H1 (cell line): Measurements from ENCODE around the gene CEP72. TPM values are rescaled to one million over a fixed set of nuclear protein-coding genes. Genes with fewer than 3 reads are reported as not detected.

Source experiments
- CTCF ChIA-PET: fragments of 300-600 bp; sonication (Branson Sonifier 250); formaldehyde crosslinking; loops from one replicate; lab custom pipeline; 2021; ENCODE audit not compliant: partially characterized antibody; lab: Charles Lee
- POLR2A ChIA-PET: fragments of 300-600 bp; sonication (Branson Sonifier 250); formaldehyde crosslinking; loops from one replicate; lab custom pipeline; 2021; ENCODE audit warnings: inconsistent platforms; ENCODE audit not compliant: partially characterized antibody; lab: Charles Lee
- DNase-seq, 2 experiments: peaks; one replicate each; pipeline versions ENCODE4 v3.0.0 to v3.0.0-alpha.2; 2010 to 2022; ENCODE audit warnings: low spot score in 2 of 2, low read depth in 1 of 2, mixed read lengths in 1 of 2
- FAIRE-seq: peaks from 2 replicates; lab custom pipeline; 2011; peaks lifted over from hg19 to GRCh38; lab: Jason Lieb, UNC
- H2AFZ ChIP-seq: 2 replicates; pipeline ENCODE4 v1.8.1; 2012; ENCODE audit warnings: low read length, inconsistent platforms
- H2AK5ac ChIP-seq: 2 replicates; pipeline ENCODE4 v1.6.1; 2013; ENCODE audit warnings: low read depth, low read length
- H2BK120ac ChIP-seq: replicated peaks from 2 replicates; pipeline ENCODE3; 2013; ENCODE audit warnings: low read depth, low read length, inconsistent platforms
- H2BK12ac ChIP-seq: 2 replicates; pipeline ENCODE4 v1.6.1; 2013; ENCODE audit warnings: low read depth, low read length
- H2BK15ac ChIP-seq: 2 replicates; pipeline ENCODE4 v1.6.1; 2013; ENCODE audit warnings: low read length
- H2BK20ac ChIP-seq: 2 replicates; pipeline ENCODE4 v1.6.1; 2013; ENCODE audit warnings: low read length
- H2BK5ac ChIP-seq: 2 replicates; pipeline ENCODE4 v1.6.1; 2013; ENCODE audit warnings: low read depth, low read length
- H3K14ac ChIP-seq: 2 replicates; pipeline ENCODE4 v1.6.1; 2013; ENCODE audit warnings: inconsistent platforms; ENCODE audit not compliant: insufficient read length
- H3K18ac ChIP-seq: 2 replicates; pipeline ENCODE4 v1.6.1; 2013; ENCODE audit warnings: low read length; ENCODE audit errors: extremely low read depth
- H3K23ac ChIP-seq: 2 replicates; pipeline ENCODE4 v1.6.1; 2013; ENCODE audit warnings: inconsistent platforms; ENCODE audit not compliant: insufficient read length
- H3K23me2 ChIP-seq: 2 replicates; pipeline ENCODE4 v1.6.1; 2013; ENCODE audit warnings: low read depth, low read length
- H3K27ac ChIP-seq: 2 replicates; pipeline ENCODE4 v1.6.1; 2011; ENCODE audit warnings: low read depth, low read length, inconsistent platforms
- H3K27me3 ChIP-seq, 4 experiments: replicated peaks in 1 of 4; 1 replicate in 1 of 4; 2 replicates in 3 of 4; pipeline versions ENCODE4 v1.6.1 to v1.8.1; 2011 to 2013; ENCODE audit warnings: low read length in 3 of 4, mild to moderate bottlenecking in 3 of 4, inconsistent platforms in 2 of 4, mixed read lengths in 2 of 4, moderate library complexity in 1 of 4; ENCODE audit not compliant: control insufficient read depth in 3 of 4, insufficient read depth in 3 of 4; ENCODE audit errors: extremely low read depth in 1 of 4
- H3K36me3 ChIP-seq, 4 experiments: 2 replicates each; pipeline versions ENCODE4 v1.6.1 to v1.8.1; 2011 to 2013; ENCODE audit warnings: mild to moderate bottlenecking in 4 of 4, low read length in 3 of 4, moderate library complexity in 2 of 4, control low read depth in 1 of 4, inconsistent platforms in 1 of 4; ENCODE audit not compliant: insufficient read depth in 4 of 4, control insufficient read depth in 2 of 4
- H3K4ac ChIP-seq: replicated peaks from 2 replicates; pipeline ENCODE3; 2013; ENCODE audit warnings: low read length, low read depth, mixed read lengths, inconsistent platforms; ENCODE audit not compliant: insufficient read length
- H3K4me1 ChIP-seq, 4 experiments: replicated peaks in 1 of 4; 1 replicate in 1 of 4; 2 replicates in 3 of 4; pipeline versions ENCODE4 v1.6.1 to v1.8.1; 2011 to 2013; ENCODE audit warnings: low read length in 3 of 4, inconsistent platforms in 2 of 4, mixed read lengths in 1 of 4; ENCODE audit not compliant: insufficient read depth in 4 of 4, control insufficient read depth in 3 of 4
- H3K4me2 ChIP-seq, 2 experiments: 2 replicates each; pipeline versions ENCODE4 v1.6.1 to v1.8.1; 2011 to 2013; ENCODE audit warnings: low read depth in 2 of 2, low read length in 2 of 2, control low read depth in 1 of 2, inconsistent platforms in 1 of 2, mild to moderate bottlenecking in 1 of 2; ENCODE audit not compliant: insufficient read depth in 1 of 2
- H3K4me3 ChIP-seq, 4 experiments: fragments of 200-600, 300-600 bp in 1 of 4; sonication (generic), shearing (Covaris generic), sonication (Bioruptor Twin) in 1 of 4; 2 replicates each; pipeline versions ENCODE4 v1.5.1 to v1.8.1; 2011 to 2016; ENCODE audit warnings: low read length in 4 of 4, low read depth in 3 of 4, control low read depth in 2 of 4, inconsistent platforms in 2 of 4, mild to moderate bottlenecking in 2 of 4, mixed read lengths in 1 of 4, moderate library complexity in 1 of 4; ENCODE audit not compliant: insufficient read depth in 2 of 4; ENCODE audit errors: extremely low read depth in 1 of 4
- H3K56ac ChIP-seq: replicated peaks from 2 replicates; pipeline ENCODE3; 2013; ENCODE audit warnings: low read depth, mild to moderate bottlenecking, mixed read lengths, low read length, inconsistent platforms; ENCODE audit not compliant: insufficient read length
- H3K79me1 ChIP-seq: 2 replicates; pipeline ENCODE4 v1.6.1; 2013; ENCODE audit warnings: low read depth, low read length, control low read depth
- H3K79me2 ChIP-seq, 2 experiments: 2 replicates each; pipeline versions ENCODE4 v1.6.1 to v1.8.1; 2012 to 2013; ENCODE audit warnings: low read length in 2 of 2, mild to moderate bottlenecking in 2 of 2, inconsistent platforms in 1 of 2; ENCODE audit not compliant: insufficient read depth in 2 of 2, control insufficient read depth in 1 of 2
- H3K9ac ChIP-seq, 4 experiments: replicated peaks in 1 of 4; 1 replicate in 1 of 4; 2 replicates in 3 of 4; pipeline versions ENCODE4 v1.6.1 to v1.8.1; 2011 to 2013; ENCODE audit warnings: low read depth in 3 of 4, low read length in 3 of 4, control low read depth in 2 of 4, mild to moderate bottlenecking in 2 of 4, moderate library complexity in 2 of 4, inconsistent platforms in 1 of 4; ENCODE audit errors: extremely low read depth in 1 of 4
- H3K9me3 ChIP-seq, 2 experiments: 2 replicates each; pipeline versions ENCODE4 v1.6.1 to v1.8.1; 2012 to 2013; ENCODE audit warnings: mild to moderate bottlenecking in 2 of 2, moderate library complexity in 2 of 2, control low read depth in 1 of 2, inconsistent platforms in 1 of 2, low read depth in 1 of 2, low read length in 1 of 2, mixed read lengths in 1 of 2; ENCODE audit not compliant: insufficient read depth in 2 of 2
- H4K20me1 ChIP-seq, 2 experiments: replicated peaks in 1 of 2; 2 replicates each; pipeline versions ENCODE3 to v1.8.1; 2011 to 2013; ENCODE audit warnings: inconsistent platforms in 2 of 2, low read length in 2 of 2, mild to moderate bottlenecking in 1 of 2; ENCODE audit not compliant: insufficient read depth in 2 of 2, control insufficient read depth in 1 of 2
- H4K5ac ChIP-seq: 2 replicates; pipeline ENCODE4 v1.6.1; 2013; ENCODE audit warnings: low read length, low read depth, mixed read lengths, inconsistent platforms; ENCODE audit not compliant: insufficient read length
- H4K8ac ChIP-seq: 2 replicates; pipeline ENCODE4 v1.8.0; 2013; ENCODE audit warnings: mild to moderate bottlenecking, moderate library complexity, low read length, inconsistent platforms; ENCODE audit not compliant: insufficient read depth; ENCODE audit errors: extremely low read depth
- H4K91ac ChIP-seq: replicated peaks from 2 replicates; pipeline ENCODE3; 2013; ENCODE audit warnings: low read length, mixed read lengths, inconsistent platforms; ENCODE audit not compliant: insufficient read length
- EP300 ChIP-seq, 2 experiments: IDR thresholded peaks; 1 replicate in 1 of 2; 2 replicates in 1 of 2; pipeline ENCODE4 v1.6.1; 2011 to 2012; ENCODE audit warnings: low read depth in 2 of 2, low read length in 2 of 2, mild to moderate bottlenecking in 2 of 2, borderline replicate concordance in 1 of 2, inconsistent platforms in 1 of 2, moderate library complexity in 1 of 2
- EZH2 ChIP-seq: fragments of 200-600 bp; sonication (generic); IDR thresholded peaks from 2 replicates; pipeline ENCODE4 v1.7.1; 2012; ENCODE audit warnings: low read depth, mild to moderate bottlenecking, moderate library complexity, low read length, inconsistent platforms; ENCODE audit not compliant: severe bottlenecking
- KDM5A ChIP-seq: fragments of 200-600 bp; IDR thresholded peaks from 2 replicates; pipeline ENCODE4 v1.7.1; 2012; ENCODE audit warnings: mild to moderate bottlenecking, low read length, inconsistent platforms, mixed read lengths
- SIN3A ChIP-seq, 2 experiments: IDR thresholded peaks in 1 of 2; conservative IDR thresholded peaks in 1 of 2; 2 replicates each; pipeline ENCODE4 v1.6.1; 2011 to 2012; ENCODE audit warnings: low read length in 2 of 2, improper control_type of control experiment in 1 of 2, low read depth in 1 of 2, mild to moderate bottlenecking in 1 of 2
- SP4 ChIP-seq: IDR thresholded peaks from 2 replicates; pipeline ENCODE4 v1.6.1; 2012; ENCODE audit warnings: low read length, inconsistent platforms
- ZNF274 ChIP-seq: IDR thresholded peaks from 2 replicates; pipeline ENCODE4 v1.7.0; 2012; ENCODE audit warnings: low read length, borderline replicate concordance; ENCODE audit errors: extremely low read depth
- WGBS, 2 experiments: shearing (Covaris generic) in 1 of 2; methylation state at CpG; one replicate each; pipeline versions ENCODE4 v1.1.6 to v1.1.7; 2013 to 2015; ENCODE audit warnings: low lambda C conversion rate in 2 of 2, mixed read lengths in 2 of 2, inconsistent platforms in 1 of 2, low coverage in 1 of 2, missing lambda C conversion rate in 1 of 2; ENCODE audit not compliant: insufficient replicate concordance in 2 of 2, insufficient coverage in 1 of 2, insufficient read length in 1 of 2; ENCODE audit errors: extremely low coverage in 1 of 2, missing lambda C conversion rate in 1 of 2; 5-methylcytosine and 5-hydroxymethylcytosine counted together
- polyA plus RNA-seq, 7 experiments: library from polyadenylated mRNA; depleted of rRNA in 3 of 7; stranded (reverse) in 5 of 7; unstranded in 2 of 7; fragments of >200 nt in 5 of 7; fragments of 200-250 nt in 2 of 7; gene quantifications; 1 replicate in 5 of 7; 2 replicates in 1 of 7; 4 replicates in 1 of 7; pipeline versions ENCODE4 v1.2.1 to v1.2.3, GENCODE V29; 2011 to 2013; ENCODE audit warnings: missing spikeins in 2 of 7, mixed read lengths in 2 of 7
- total RNA-seq: library from RNA; stranded (reverse); fragmentation: NEBNext Ultra II Directional; extraction: Animal tissue kit (Norgen Biotek cat#: 25700); gene quantifications from 2 replicates; pipeline ENCODE4 v1.2.1, GENCODE V29; 2021

Gene CEP72
- total and polyA plus RNA-seq, 2 of the 8 experiments (the other 6 are each of a cell fraction or from before 2014, with no cell fraction given), result 13.1 to 19.6 TPM

DNA sequence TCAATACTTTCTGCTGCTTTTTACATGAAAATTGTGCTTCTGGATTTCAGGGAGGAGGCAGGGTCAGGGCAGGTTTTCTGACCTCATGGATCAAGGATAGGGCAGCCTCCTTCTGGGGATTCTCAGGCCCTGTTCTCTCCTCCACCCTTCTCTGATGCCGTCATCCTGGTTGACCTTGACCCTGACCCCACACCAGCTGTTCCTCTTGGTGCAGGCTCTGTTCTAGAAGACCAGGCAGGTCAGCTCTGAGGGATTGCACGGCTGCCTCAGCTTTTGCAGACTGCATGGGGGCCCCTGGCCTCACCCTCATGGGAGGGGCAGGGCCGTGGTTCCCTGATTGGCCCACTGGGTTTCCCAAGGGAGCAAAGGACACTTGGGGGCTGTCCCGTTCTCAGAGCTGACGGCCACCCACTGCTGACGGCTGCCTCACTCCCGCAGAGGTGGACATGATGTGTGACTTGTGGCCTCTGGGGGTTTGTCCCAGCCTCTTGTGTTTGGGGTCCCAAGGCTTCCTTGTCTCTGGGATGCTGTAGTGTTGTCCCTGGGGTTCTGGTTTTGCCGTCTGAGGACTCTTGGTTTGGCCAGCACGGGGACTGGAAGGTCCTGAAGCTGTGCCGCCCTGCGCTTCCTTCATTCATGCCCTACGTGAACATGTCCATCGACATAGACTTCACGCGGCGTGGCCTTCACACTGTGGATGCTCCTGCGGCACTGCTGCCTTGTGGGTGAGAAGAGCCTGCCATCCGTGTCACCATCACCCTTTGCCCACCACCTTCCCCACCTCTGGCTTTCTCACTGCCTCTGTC is 34.5 kb downstream of the CEP72 start:
- H3K27me3 ChIP-seq, result no peaks in the 10 kb centered on the region
- H2BK12ac ChIP-seq, result no peak overlapping the region
- H3K79me2 ChIP-seq, result no peaks in the 10 kb centered on the region; a peak in 1 of 4 replicates
- TF ChIP-seq EZH2, result no peak
- TF ChIP-seq EP300 (IDR thresholded peaks at IDR 0.05; ENCODE audit: borderline replicate concordance in 1 of 2, low read depth in 2 of 2, low read length in 2 of 2), result no peak
- no peak for TF ChIP-seq KDM5A
- no peak for TF ChIP-seq SP4
- TF ChIP-seq ZNF274, result no peak
- TF ChIP-seq SIN3A (conservative IDR thresholded peaks at IDR 0.05 in 1 of 2, IDR thresholded peaks at IDR 0.05 in 1 of 2; ENCODE audit: low read depth in 1 of 2, low read length in 2 of 2), result no peak
- no peak overlapping the region for H3K23ac ChIP-seq
- WGBS, 2 experiments, result 92% methylated on average over 18 of the region's 18 CpGs; no CpG with 5 or more reads in 1 of the 2 experiments
- H2BK5ac ChIP-seq, result no peak overlapping the region
- H3K79me1 ChIP-seq, result peaks cover 3% of the 10 kb centered on the region; the same call in 1 of the 2 replicates
- FAIRE-seq, result no peak
- CTCF ChIA-PET, result no interaction called here
- no peak overlapping the region for H3K14ac ChIP-seq
- no peak overlapping the region for H3K4me3 ChIP-seq
- H3K4me1 ChIP-seq, result no peaks in the 10 kb centered on the region
- no peak overlapping the region for H4K5ac ChIP-seq
- no peak overlapping the region for H2BK15ac ChIP-seq
- no peak overlapping the region for H3K9ac ChIP-seq
- no peak overlapping the region for H2AFZ ChIP-seq
- DNase-seq, result no peak
- H3K18ac ChIP-seq, result no peak overlapping the region
- peaks cover 0 to 3% of the 10 kb centered on the region in 2 experiments for H4K20me1 ChIP-seq
- POLR2A ChIA-PET, result no interaction called here
- peaks cover 5 to 12% of the 10 kb centered on the region in 2 experiments; a peak in 3 of 4 replicates for H3K9me3 ChIP-seq
- no peak overlapping the region for H2BK20ac ChIP-seq
- no peak overlapping the region for H3K4ac ChIP-seq
- H3K23me2 ChIP-seq, result no peaks in the 10 kb centered on the region; the same call in 1 of the 2 replicates
- peak overlapping the region; percentile 25; the same call in 1 of the 2 replicates for H4K8ac ChIP-seq
- H2AK5ac ChIP-seq, result no peak overlapping the region
- no peak overlapping the region for H2BK120ac ChIP-seq
- H3K4me2 ChIP-seq, result no peak overlapping the region
- H3K56ac ChIP-seq, result no peak overlapping the region
- no peak overlapping the region for H4K91ac ChIP-seq
- H3K36me3 ChIP-seq, result peaks cover 15 to 40% (median 34%) of the 10 kb centered on the region in 4 experiments
- no peak overlapping the region for H3K27ac ChIP-seq
